Type B pancreatic cell (in vitro differentiated cells): ENCODE measurements around the gene TBC1D24. TPM values are rescaled to one million over a fixed set of nuclear protein-coding genes. Genes with fewer than 3 reads are reported as not detected.
A peak's percentile ranks its signal among the peaks of the same experiment; 100 is the strongest.

ENCODE experiments used
- DNase-seq: peaks from one replicate; pipeline ENCODE4 v3.0.0; 2021; ENCODE audit warnings: mixed read lengths; ENCODE audit not compliant: unreplicated experiment; ENCODE audit errors: extremely low spot score
- H3K27ac Mint-ChIP-seq: 2 replicates; pipeline ENCODE4 v1.8.0; 2021; ENCODE audit warnings: mild to moderate bottlenecking, mixed read lengths
- H3K27me3 Mint-ChIP-seq: 2 replicates; pipeline ENCODE4 v1.8.0; 2021; ENCODE audit warnings: mixed read lengths
- H3K36me3 Mint-ChIP-seq: 2 replicates; pipeline ENCODE4 v1.8.0; 2021; ENCODE audit warnings: mixed read lengths
- H3K4me1 Mint-ChIP-seq: one replicate; pipeline ENCODE4 v1.8.0; 2021; ENCODE audit warnings: mixed read lengths; ENCODE audit not compliant: unreplicated experiment
- H3K4me3 Mint-ChIP-seq: 2 replicates; pipeline ENCODE4 v1.8.0; 2021; ENCODE audit warnings: mild to moderate bottlenecking, mixed read lengths
- H3K9me3 Mint-ChIP-seq: 2 replicates; pipeline ENCODE4 v1.8.0; 2021; ENCODE audit warnings: mixed read lengths
- CTCF ChIP-seq: fragments of 200-600 bp; sonication (generic); conservative IDR thresholded peaks from 2 replicates; pipeline ENCODE4 v1.5.0; 2021; ENCODE audit warnings: antibody characterized with exemption, mild to moderate bottlenecking
- total RNA-seq: library from RNA; stranded (reverse); gene quantifications from 2 replicates; pipeline ENCODE4 v1.2.1, GENCODE V29; 2021; ENCODE audit warnings: low replicate concordance

Gene TBC1D24
- total RNA-seq, 1 donor from 2014 or later, result 22.1 TPM

GRCh38 chr16:2514333-2515179 is 39.6 kb downstream of the TBC1D24 start:
- no peak for TF ChIP-seq CTCF
- H3K4me1 Mint-ChIP-seq, result peaks cover 47% of the 10 kb centered on the region
- no peaks in the 10 kb centered on the region for H3K36me3 Mint-ChIP-seq

GRCh38 chr16:2515180-2515851 is 40.4 kb downstream of the TBC1D24 start:
- no peak for DNase-seq
- Mint-ChIP-seq H3K27ac (peak overlapping the region; percentile 98), H3K9me3 (no peaks in the 10 kb centered on the region), H3K27me3 (no peaks in the 10 kb centered on the region), H3K36me3 (peaks cover 5% of the 10 kb centered on the region), H3K4me3 (peak overlapping the region; percentile 92), H3K4me1 (peaks cover 46% of the 10 kb centered on the region)
- TF ChIP-seq CTCF, result no peak

More at GRCh38 chr16:2514333-2515179, 39.6 kb downstream of the TBC1D24 start:
- peak overlapping the region; percentile 98 for H3K27ac Mint-ChIP-seq
- no peaks in the 10 kb centered on the region for H3K9me3 Mint-ChIP-seq
- H3K27me3 Mint-ChIP-seq, result no peaks in the 10 kb centered on the region
- no peak for DNase-seq
- peak overlapping the region; percentile 92 for H3K4me3 Mint-ChIP-seq

- H3K4me1 Mint-ChIP-seq, result peaks cover 46% of the 10 kb centered on the region
- H3K27me3 Mint-ChIP-seq, result no peaks in the 10 kb centered on the region
- H3K27ac Mint-ChIP-seq, result peak overlapping the region; percentile 98
- peaks cover 8% of the 10 kb centered on the region for H3K36me3 Mint-ChIP-seq
- TF ChIP-seq CTCF, result no peak
- no peaks in the 10 kb centered on the region for H3K9me3 Mint-ChIP-seq
- peak overlapping the region; percentile 92 for H3K4me3 Mint-ChIP-seq
- no peak for DNase-seq
These were observed 41.7 kb downstream of the TBC1D24 start for GRCh38 chr16:2516391-2517240.

- Mint-ChIP-seq H3K4me3 (peak overlapping the region; percentile 92), H3K27me3 (no peaks in the 10 kb centered on the region), H3K4me1 (peaks cover 36% of the 10 kb centered on the region), H3K36me3 (peaks cover 8% of the 10 kb centered on the region), H3K9me3 (no peaks in the 10 kb centered on the region), H3K27ac (peak overlapping the region; percentile 98)
- DNase-seq, result no peak
- no peak for TF ChIP-seq CTCF
These were observed 43.2 kb downstream of the TBC1D24 start for GRCh38 chr16:2517954-2518605.
